NT2/D1 (cell line): ENCODE measurements around the gene DCHS1.

Experiments used
- DNase-seq: peaks from one replicate; pipeline ENCODE4 v3.0.0-alpha.2; 2011; ENCODE audit warnings: low read depth, low spot score
- H3K27me3 ChIP-seq: 2 replicates; pipeline ENCODE4 v1.6.0; 2011; ENCODE audit warnings: mild to moderate bottlenecking; ENCODE audit not compliant: insufficient read length, insufficient read depth
- H3K36me3 ChIP-seq: 2 replicates; pipeline ENCODE4 v1.6.1; 2011; ENCODE audit warnings: mild to moderate bottlenecking, low read length, mixed read lengths; ENCODE audit not compliant: insufficient read depth, insufficient read length
- H3K4me1 ChIP-seq: 2 replicates; pipeline ENCODE4 v1.5.1; 2011; ENCODE audit not compliant: insufficient read depth, insufficient read length
- H3K4me3 ChIP-seq: 2 replicates; pipeline ENCODE4 v1.5.1; 2011; ENCODE audit warnings: low read depth; ENCODE audit not compliant: insufficient read length
- H3K9ac ChIP-seq: 2 replicates; pipeline ENCODE4 v1.6.0; 2011; ENCODE audit warnings: low read depth; ENCODE audit not compliant: insufficient read length
- H3K9me3 ChIP-seq: 2 replicates; pipeline ENCODE4 v1.5.1; 2011; ENCODE audit warnings: mild to moderate bottlenecking, low read length; ENCODE audit not compliant: insufficient read depth
- SUZ12 ChIP-seq: IDR thresholded peaks from 2 replicates; pipeline ENCODE4 v1.6.1; 2011; ENCODE audit not compliant: insufficient read length, insufficient read depth; ENCODE audit errors: extremely low read depth
- YY1 ChIP-seq: IDR thresholded peaks from 2 replicates; pipeline ENCODE4 v1.6.1; 2011; ENCODE audit not compliant: insufficient read length, insufficient read depth
- ZNF274 ChIP-seq: IDR thresholded peaks from 2 replicates; pipeline ENCODE4 v1.6.1; 2011; ENCODE audit warnings: mild to moderate bottlenecking, low read depth, low read length

Gene DCHS1

DNA sequence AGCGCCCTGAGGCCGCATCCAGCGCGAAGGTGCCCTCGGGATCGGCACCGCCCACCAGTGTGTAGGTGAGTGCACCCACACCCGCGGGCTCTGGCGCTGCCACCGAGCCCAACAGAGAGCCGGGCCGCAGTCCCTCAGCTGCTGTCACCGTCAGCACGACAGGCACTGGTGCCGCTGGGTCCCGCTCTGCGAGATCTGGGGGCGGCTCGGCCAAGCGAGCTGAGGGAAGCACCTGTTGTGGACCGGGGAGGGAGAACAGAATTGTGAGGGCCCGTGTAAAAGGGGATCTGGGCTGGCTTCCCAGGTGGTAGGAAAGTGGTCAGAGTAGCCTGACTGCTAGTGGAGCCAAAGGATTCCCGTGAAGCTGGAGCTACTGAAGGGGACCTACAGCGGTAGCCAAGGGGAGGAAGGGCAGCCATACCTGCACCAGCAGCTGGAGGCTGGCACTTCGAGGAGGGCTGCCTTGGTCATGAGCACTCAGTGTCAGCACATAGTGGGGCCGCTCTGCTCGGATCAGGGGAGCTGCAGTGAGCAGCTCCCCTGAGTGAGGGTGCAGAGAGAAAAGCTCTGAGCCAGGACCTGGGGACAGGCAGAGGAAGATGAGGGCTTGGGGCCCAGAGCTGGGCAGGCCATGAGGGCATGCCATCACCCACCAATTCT, 24.8 kb downstream of the DCHS1 start:
- no peaks in the 10 kb centered on the region for H3K4me1 ChIP-seq
- no peak for DNase-seq
- no peak overlapping the region for H3K9ac ChIP-seq
- H3K4me3 ChIP-seq, result no peak overlapping the region
- H3K36me3 ChIP-seq, result peaks cover 78% of the 10 kb centered on the region
- no peak for TF ChIP-seq SUZ12
- TF ChIP-seq ZNF274, result no peak
- TF ChIP-seq YY1, result no peak
- H3K9me3 ChIP-seq, result no peaks in the 10 kb centered on the region
- H3K27me3 ChIP-seq, result peaks cover 15% of the 10 kb centered on the region

DNA sequence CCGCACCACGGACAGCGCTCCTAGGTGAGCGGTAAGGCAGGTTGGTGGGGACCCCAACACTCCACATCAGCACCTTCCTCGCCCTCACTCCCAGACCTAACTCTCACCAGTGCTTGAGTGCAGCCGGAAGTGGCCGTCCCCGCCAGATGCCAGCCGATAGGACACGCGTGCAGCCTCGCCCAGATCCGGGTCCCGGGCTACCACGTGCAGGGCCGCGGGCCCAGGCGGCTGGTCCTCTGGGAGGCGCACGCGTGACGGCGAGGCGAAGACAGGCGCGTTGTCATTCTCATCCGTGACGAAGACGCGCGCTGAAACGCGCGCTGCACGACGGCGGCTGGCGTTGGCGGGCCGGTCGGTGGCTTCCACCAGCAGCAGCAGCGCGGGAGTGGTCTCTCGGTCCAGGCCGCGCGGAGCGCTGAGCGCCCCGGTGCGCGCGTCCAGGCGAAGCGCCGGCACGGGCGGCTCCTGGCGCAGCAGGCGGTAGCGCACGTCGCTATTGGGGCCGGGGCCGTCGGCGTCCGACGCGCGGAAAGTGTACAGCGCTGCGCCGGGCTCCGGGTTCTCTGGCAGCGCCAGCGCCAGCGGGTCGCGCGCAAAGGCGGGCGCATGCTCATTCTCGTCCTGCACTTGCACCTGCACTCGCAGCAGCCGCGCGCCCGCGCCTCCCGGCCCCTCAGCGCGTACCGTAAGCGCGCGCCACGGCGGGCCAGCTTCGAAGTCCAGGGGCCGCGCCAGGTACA, 25.5 kb downstream of the DCHS1 start:
- Histone ChIP-seq H3K9ac (no peak overlapping the region), H3K9me3 (no peaks in the 10 kb centered on the region), H3K36me3 (peaks cover 85% of the 10 kb centered on the region), H3K4me3 (no peak overlapping the region), H3K4me1 (no peaks in the 10 kb centered on the region), H3K27me3 (peaks cover 15% of the 10 kb centered on the region)
- TF ChIP-seq ZNF274 (no peak), SUZ12 (no peak), YY1 (no peak)
- DNase-seq, result no peak

DNA sequence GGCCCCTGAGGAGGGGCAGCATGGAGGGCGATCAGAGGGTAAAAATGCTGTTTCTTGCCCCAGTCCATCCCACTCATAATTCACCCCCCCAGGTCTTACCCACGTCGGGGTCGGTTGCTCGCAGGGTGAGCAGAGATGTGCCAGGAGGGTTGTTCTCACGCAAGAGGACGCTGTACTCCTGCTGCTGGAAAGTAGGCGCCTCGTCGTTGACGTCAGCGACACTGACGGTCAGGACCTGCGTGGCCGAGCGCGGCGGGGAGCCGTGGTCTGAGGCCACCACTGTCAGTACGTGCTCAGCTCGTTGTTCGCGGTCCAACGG, 26.1 kb downstream of the DCHS1 start:
- Histone ChIP-seq H3K4me1 (no peaks in the 10 kb centered on the region), H3K27me3 (peaks cover 15% of the 10 kb centered on the region), H3K9ac (no peak overlapping the region), H3K9me3 (no peaks in the 10 kb centered on the region), H3K36me3 (peaks cover 90% of the 10 kb centered on the region), H3K4me3 (no peak overlapping the region)
- no peak for DNase-seq
- TF ChIP-seq ZNF274, result no peak
- TF ChIP-seq YY1, result no peak
- no peak for TF ChIP-seq SUZ12

DNA sequence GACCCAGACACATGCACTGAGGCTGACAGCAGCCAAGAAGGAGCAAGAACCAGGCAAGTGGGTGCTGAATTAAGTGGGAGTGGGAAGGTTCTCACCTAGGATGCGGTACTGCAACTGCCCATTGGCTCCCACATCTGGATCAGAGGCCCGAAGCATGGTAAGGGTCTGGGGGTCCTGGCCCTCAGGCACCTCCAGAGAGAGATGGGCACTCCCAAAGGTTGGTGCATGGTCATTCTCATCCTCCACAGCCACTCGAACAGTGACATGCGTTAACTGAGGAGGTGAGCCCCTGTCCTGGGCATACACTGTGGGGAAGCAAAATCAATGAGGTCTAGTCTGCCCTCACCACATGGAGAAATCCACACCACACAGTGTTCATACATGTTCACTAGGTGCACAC, 27.1 kb downstream of the DCHS1 start:
- Histone ChIP-seq H3K4me3 (no peak overlapping the region), H3K9me3 (no peaks in the 10 kb centered on the region), H3K4me1 (no peaks in the 10 kb centered on the region), H3K27me3 (peaks cover 15% of the 10 kb centered on the region), H3K36me3 (peaks cover 90% of the 10 kb centered on the region), H3K9ac (no peak overlapping the region)
- TF ChIP-seq YY1 (no peak), ZNF274 (no peak), SUZ12 (no peak)
- no peak for DNase-seq

DNA sequence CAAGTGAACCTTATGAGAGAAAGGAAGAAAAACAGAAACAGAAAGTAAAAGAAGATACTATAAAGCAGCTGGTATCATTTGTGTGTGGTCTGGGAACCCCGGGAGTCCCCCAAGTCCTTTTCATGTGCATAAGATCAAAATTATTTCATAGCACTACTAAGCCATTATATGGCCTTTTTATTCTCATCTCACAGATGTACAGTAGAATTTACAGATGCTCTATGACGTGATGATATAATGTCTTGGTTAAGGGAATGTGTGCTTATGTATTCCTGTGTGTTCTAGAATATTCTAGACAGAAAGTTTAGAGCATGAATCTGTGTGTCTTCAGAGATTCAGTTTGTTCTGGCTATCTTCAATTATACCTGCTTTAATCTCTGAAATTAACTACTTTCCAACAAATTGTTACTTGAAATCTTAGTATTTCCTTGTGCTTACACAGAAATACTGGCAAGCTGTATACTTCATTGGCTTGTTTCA, 27.8 kb downstream of the DCHS1 start:
- no peak for TF ChIP-seq SUZ12
- TF ChIP-seq YY1, result no peak
- no peak for TF ChIP-seq ZNF274
- Histone ChIP-seq H3K9me3 (no peaks in the 10 kb centered on the region), H3K9ac (no peak overlapping the region), H3K36me3 (peaks cover 88% of the 10 kb centered on the region), H3K4me3 (no peak overlapping the region), H3K4me1 (no peaks in the 10 kb centered on the region), H3K27me3 (peaks cover 15% of the 10 kb centered on the region)
- DNase-seq, result no peak

DNA sequence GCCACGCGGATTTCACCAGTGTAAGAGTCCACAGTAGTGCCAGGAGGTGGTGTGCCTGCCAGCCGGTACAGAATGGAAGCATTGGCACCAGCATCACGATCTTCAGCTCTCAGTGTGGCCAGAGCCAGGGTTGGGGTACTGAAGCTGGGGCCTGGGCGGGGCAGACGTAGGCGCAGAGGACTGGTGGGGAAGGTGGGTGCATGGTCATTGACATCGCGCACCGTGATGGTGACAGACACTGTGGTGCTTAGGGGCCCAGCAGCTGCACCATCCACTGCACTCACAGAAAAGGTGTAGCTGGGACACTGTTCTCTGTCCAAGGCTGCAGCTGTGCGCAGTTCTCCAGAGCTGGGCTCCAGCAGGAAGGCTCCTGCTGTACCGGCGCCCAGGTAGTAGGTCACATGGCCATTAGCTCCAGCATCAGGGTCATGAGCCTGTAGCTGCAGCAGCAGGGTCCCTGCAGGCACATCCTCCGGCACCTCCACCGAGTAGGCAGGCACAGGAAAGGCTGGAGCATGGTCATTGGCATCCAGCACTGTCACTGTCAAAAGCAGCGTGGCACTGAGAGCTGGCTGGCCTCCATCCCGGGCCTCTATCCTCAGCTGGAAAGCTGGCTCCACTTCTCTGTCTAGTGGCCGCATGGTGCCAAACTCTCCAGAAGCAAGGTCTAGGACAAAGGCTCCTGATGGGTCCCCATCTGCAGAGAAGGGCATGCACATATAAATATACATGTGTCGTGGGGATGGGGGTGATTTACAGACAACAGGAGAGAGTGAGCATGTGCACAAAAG, 28.4 kb downstream of the DCHS1 start:
- Histone ChIP-seq H3K4me3 (no peak overlapping the region), H3K9me3 (no peaks in the 10 kb centered on the region), H3K36me3 (peaks cover 88% of the 10 kb centered on the region), H3K9ac (no peak overlapping the region), H3K4me1 (no peaks in the 10 kb centered on the region), H3K27me3 (peaks cover 15% of the 10 kb centered on the region)
- DNase-seq, result no peak
- TF ChIP-seq SUZ12 (no peak), YY1 (no peak), ZNF274 (no peak)
